ENCODE data around the gene G0S2.

GRCh38 chr1:209648346-209648745, 26.9 kb upstream of the G0S2 start:
- TF ChIP-seq POLR2A (IDR thresholded peaks at IDR 0.05; ENCODE audit: low read depth, low read length) (no peak), TAF1 (IDR thresholded peaks at IDR 0.05; ENCODE audit: borderline replicate concordance, low read depth, low read length) (no peak), POLR2AphosphoS5 (IDR thresholded peaks at IDR 0.05; ENCODE audit: low read depth, low read length) (no peak)

Measured in GM12892 (cell line).